MCF 10A (cell line): ENCODE data around the gene SAG. TPM values are rescaled to one million over a fixed set of nuclear protein-coding genes. Genes with fewer than 3 reads are reported as not detected.

Source experiments
- BruUV-seq: library from RNA; stranded (reverse); fragments of 400-500 nt; replicated peaks from 2 replicates; lab custom pipeline; 2021; lab: Mats Ljungman, UMichigan
- CTCF ChIA-PET: fragments of 300-600 bp; sonication (Branson Sonifier 250); formaldehyde crosslinking; extraction: SDS; loops from one replicate; lab custom pipeline; 2021; ENCODE audit warnings: antibody characterized with exemption, inconsistent platforms; lab: Yijun Ruan, JAX
- POLR2A ChIA-PET: fragments of 300-600, 350-650 bp; sonication (Branson Sonifier 250); formaldehyde crosslinking; extraction: SDS; loops from one replicate; lab custom pipeline; 2020; ENCODE audit warnings: antibody characterized with exemption, inconsistent platforms; lab: Yijun Ruan, JAX
- DNase-seq: peaks from one replicate; pipeline ENCODE4 v3.0.0-alpha.2; 2018; ENCODE audit not compliant: unreplicated experiment
- H3K27ac Mint-ChIP-seq: one replicate; pipeline ENCODE4 v1.8.0; 2022; ENCODE audit warnings: mild to moderate bottlenecking, low read depth, mixed read lengths; ENCODE audit not compliant: unreplicated experiment
- H3K27me3 Mint-ChIP-seq: one replicate; pipeline ENCODE4 v1.8.0; 2022; ENCODE audit warnings: mixed read lengths; ENCODE audit not compliant: insufficient read depth, unreplicated experiment
- H3K36me3 Mint-ChIP-seq: one replicate; pipeline ENCODE4 v1.8.0; 2022; ENCODE audit warnings: mild to moderate bottlenecking, moderate library complexity, mixed read lengths; ENCODE audit not compliant: insufficient read depth, unreplicated experiment
- H3K4me1 Mint-ChIP-seq: one replicate; pipeline ENCODE4 v1.8.0; 2022; ENCODE audit warnings: mixed read lengths; ENCODE audit not compliant: insufficient read depth, unreplicated experiment
- H3K4me3 Mint-ChIP-seq: one replicate; pipeline ENCODE4 v1.8.0; 2022; ENCODE audit warnings: mild to moderate bottlenecking, moderate library complexity, mixed read lengths; ENCODE audit not compliant: unreplicated experiment
- H3K9me3 Mint-ChIP-seq: one replicate; pipeline ENCODE4 v1.8.0; 2022; ENCODE audit warnings: mixed read lengths; ENCODE audit not compliant: unreplicated experiment
- intact Hi-C: fragments of 100-400 bp; cut with micrococcal nuclease; formaldehyde crosslinking; loops from 2 replicates; pipeline ENCODE4 v1.14.1; 2022
- total RNA-seq: library from RNA; stranded (reverse); gene quantifications from 2 replicates; pipeline ENCODE4 v1.2.3, GENCODE V29; 2022
- TF ChIP-seq, protein P1 (sequence below): fragments of 200-600 bp; IDR thresholded peaks from one replicate; pipeline ENCODE4 v1.8.0; 2022; ENCODE audit warnings: antibody characterized with exemption, mild to moderate bottlenecking; ENCODE audit not compliant: unreplicated experiment

Gene SAG
- total RNA-seq, 1 experiment from 2014 or later: not detected

DNA sequence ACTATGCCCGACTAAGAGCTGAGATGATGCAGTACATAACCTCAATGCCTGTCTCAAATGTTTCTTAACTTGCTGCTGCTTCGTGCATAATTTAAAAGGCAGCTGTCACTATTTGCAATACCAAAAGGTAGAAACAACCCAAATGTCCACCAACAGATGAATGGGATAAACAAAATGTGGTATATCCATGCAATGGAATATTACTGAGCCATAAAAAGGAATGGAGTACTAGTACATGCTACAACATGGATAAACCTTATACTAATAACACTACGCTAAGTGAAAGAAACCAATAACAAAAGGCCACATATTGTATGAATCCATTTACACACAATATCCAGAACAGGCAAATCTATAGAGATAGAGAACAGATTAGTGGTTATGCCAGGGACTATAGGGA is 33.7 kb downstream of the SAG start:
- no peak for DNase-seq
- H3K9me3 Mint-ChIP-seq: no peaks in the 10 kb centered on the region
- H3K27ac Mint-ChIP-seq: no peak overlapping the region
- no peak overlapping the region for H3K4me3 Mint-ChIP-seq
- POLR2A ChIA-PET: interaction anchor here (0.6 kb wide), 1 partner anchor 366 kb away, joined by 3 read pairs; no protein-coding TSS in a partner anchor
- BruUV-seq: no TSS peak
- H3K4me1 Mint-ChIP-seq: no peaks in the 10 kb centered on the region
- CTCF ChIA-PET: interaction anchor here (1.2 kb wide), 1 partner anchor 10 kb away, joined by 5 read pairs; no protein-coding TSS in a partner anchor
- intact Hi-C loops: no loop called here
- no peaks in the 10 kb centered on the region for H3K27me3 Mint-ChIP-seq
- TF ChIP-seq, protein P1, sequence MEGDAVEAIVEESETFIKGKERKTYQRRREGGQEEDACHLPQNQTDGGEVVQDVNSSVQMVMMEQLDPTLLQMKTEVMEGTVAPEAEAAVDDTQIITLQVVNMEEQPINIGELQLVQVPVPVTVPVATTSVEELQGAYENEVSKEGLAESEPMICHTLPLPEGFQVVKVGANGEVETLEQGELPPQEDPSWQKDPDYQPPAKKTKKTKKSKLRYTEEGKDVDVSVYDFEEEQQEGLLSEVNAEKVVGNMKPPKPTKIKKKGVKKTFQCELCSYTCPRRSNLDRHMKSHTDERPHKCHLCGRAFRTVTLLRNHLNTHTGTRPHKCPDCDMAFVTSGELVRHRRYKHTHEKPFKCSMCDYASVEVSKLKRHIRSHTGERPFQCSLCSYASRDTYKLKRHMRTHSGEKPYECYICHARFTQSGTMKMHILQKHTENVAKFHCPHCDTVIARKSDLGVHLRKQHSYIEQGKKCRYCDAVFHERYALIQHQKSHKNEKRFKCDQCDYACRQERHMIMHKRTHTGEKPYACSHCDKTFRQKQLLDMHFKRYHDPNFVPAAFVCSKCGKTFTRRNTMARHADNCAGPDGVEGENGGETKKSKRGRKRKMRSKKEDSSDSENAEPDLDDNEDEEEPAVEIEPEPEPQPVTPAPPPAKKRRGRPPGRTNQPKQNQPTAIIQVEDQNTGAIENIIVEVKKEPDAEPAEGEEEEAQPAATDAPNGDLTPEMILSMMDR: no peak
- no peaks in the 10 kb centered on the region for H3K36me3 Mint-ChIP-seq

DNA sequence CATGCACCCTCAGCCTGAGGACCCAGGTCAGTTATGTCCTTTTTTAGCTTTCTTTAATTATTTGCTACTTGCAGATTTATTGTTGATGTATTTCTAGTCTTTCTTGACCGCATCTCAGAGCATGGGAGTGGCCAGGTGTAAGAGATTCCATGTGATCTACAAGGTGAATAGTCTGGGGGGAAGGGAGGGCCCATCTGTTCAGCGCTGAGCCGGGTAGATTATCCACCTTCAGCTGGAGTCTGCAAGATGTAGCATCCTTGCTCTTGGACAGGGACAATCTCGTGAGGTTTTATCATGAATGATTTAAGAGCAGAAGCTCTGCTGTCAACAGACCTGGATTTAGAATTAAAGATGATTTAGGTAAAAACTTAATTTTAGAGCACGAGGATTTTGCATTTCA is 34.7 kb downstream of the SAG start:
- no TSS peak for BruUV-seq
- POLR2A ChIA-PET: no interaction called here
- intact Hi-C loops: no loop called here

DNA sequence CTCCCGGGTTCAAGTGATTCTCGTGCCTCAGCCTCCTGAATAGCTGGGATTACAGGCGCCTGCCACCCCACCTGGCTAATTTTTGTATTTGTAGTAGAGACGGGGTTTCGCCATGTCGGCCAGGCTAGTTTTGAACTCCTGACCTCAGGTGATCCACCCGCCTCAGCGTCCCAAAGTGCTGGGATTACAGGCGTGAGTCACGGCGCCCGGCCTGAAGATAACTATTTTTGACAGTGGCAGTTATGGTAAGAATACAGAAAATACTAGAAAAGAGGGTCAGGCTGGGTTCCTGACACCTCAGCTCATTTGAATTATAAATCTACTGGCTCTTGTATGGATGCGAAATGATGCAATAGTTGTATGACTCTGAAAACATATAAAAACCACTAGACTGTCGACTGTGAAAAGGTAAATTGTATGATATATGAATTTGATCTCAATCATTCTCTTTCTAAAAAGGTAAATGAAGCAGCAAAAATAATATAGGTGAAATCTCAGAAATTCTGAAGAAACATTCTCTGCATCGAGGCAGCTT is 35.6 kb downstream of the SAG start:
- Mint-ChIP-seq H3K27me3 (no peaks in the 10 kb centered on the region), H3K9me3 (no peaks in the 10 kb centered on the region), H3K4me1 (no peaks in the 10 kb centered on the region), H3K36me3 (no peaks in the 10 kb centered on the region), H3K4me3 (no peak overlapping the region), H3K27ac (no peak overlapping the region)
- no TSS peak for BruUV-seq
- DNase-seq: no peak
- POLR2A ChIA-PET: no interaction called here
- intact Hi-C loops: no loop called here
- TF ChIP-seq, protein P1: no peak
- CTCF ChIA-PET: no interaction called here

More for the DNA sequence above, 34.7 kb downstream of the SAG start:
- Mint-ChIP-seq H3K36me3 (no peaks in the 10 kb centered on the region), H3K27ac (no peak overlapping the region), H3K9me3 (no peaks in the 10 kb centered on the region), H3K4me3 (no peak overlapping the region), H3K27me3 (no peaks in the 10 kb centered on the region), H3K4me1 (no peaks in the 10 kb centered on the region)
- CTCF ChIA-PET: interaction anchor here (1.0 to 1.2 kb wide), 2 partner anchors 9 to 87 kb away, joined by 3 to 5 read pairs; no protein-coding TSS in a partner anchor
- TF ChIP-seq, protein P1: no peak
- no peak for DNase-seq

DNA sequence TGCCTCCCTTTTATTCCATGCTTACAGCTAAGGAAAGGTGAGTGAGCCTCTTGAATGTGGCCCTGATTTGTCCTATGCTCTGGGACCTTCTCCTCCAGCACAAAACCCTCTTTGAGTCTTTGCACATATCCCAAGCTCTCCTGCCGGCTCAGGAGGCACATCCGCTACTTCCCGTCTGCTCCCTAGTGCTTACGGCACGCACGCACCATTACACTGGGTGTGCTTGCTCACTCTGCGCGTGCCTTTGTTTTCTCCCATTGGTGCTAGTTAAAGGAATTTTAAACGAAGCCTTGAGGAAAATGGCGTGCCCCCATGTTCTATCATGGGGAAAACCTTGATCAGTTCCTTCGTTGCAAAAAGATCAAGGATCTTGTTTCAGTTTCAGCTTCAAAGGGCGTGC is 38.8 kb downstream of the SAG start:
- no TSS peak for BruUV-seq
- Mint-ChIP-seq H3K4me1 (peaks cover 19% of the 10 kb centered on the region), H3K4me3 (no peak overlapping the region), H3K36me3 (no peaks in the 10 kb centered on the region), H3K27ac (no peak overlapping the region), H3K9me3 (no peaks in the 10 kb centered on the region), H3K27me3 (no peaks in the 10 kb centered on the region)
- POLR2A ChIA-PET: no interaction called here
- TF ChIP-seq, protein P1: no peak
- DNase-seq: no peak
- CTCF ChIA-PET: interaction anchor here (0.6 kb wide), 1 partner anchor 31 kb away, joined by 5 read pairs; no protein-coding TSS in a partner anchor
- intact Hi-C loops: no loop called here
